HG02981 (cell line): Measurements from ENCODE around the gene GTPBP3.

Experiments
- ATAC-seq: cut with Tn5 transposase; IDR thresholded peaks from one replicate; pipeline ENCODE4 v1.9.1; 2021; ENCODE audit warnings: mild to moderate bottlenecking, moderate library complexity; ENCODE audit not compliant: unreplicated experiment

GTPBP3 gene

DNA sequence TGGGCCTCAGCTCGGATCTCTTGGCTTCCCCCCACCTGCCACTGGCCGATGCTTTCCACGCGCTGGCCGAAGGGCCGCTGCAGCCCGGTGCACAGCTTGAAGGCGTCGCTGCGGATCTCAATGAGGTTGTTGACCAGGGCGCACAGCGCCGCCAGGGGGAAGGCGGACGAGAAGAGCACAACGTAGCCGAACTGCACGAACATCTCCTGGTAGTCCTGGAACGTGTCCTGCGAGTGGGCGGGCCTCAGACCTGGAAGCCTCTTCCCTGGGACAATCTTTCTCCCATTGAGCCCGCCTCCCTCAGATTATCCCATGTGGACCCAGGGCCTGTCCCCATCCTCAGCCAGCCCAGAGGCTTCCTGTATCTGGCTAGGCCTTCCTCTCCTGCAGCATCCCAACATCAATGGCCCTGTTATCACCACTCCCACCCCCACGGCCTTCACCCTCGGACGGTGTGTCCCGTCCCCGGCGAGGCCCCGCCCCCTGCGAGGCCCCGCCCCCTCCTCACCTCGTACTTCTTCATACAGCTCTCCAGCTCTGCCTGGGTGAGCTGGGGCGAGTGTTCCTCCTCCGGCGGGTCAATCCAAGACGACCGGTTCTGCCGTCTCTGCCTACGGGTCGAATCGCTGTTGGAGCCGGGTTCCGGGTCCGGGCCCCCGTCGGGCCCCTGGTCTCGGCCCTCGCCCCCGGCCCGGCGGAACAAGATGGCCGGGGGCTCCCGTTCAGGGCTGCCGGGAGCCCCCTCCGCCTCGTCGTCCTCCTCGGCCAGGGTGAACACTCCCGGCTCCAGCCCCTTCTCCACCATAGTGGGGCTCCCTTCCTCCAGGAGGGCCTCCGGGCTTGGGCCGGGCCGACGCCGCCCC is 9.5 kb upstream of the GTPBP3 start:
- no peak for ATAC-seq

DNA sequence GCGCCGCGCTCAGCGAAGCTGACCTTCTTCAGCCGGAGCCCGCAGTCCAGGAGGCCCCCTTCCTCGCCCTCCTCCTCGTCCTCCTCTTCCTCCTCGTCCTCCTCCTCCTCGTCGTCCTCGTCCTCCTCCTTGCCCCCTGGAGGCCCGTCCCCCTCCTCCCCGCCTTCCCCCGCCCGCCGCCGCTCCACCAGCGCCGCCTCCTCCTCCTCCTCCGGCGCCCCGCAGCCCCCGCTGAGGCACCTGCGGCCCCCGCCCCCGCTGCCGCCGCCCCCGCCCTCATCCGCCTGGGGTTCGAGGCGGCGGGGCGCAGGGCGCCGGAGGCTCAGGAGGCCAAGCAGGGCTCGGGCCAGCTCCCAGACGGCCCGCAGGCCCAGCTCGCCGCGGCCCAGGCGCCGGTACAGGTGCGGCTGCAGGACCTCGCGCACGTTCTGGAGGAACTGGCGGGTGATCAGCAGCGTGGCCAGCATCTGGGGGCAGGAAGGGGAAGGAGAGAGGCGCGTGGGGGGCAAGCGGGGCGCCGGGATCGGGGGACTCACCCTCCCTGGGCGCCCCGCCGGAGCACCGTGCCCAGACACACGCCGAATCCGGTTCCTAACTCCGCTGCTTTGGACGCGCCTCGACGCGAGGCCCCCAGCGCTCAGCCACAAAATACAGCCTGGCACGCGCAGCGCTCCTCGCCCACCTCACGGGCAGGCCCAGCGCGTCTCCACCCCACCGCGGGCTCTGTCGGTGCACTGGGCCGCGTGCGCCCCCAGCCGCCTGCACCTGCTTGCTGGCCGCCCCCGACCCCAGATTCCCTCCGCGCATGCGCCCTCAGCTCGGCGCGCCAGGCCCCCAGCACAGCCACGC is 8.6 kb upstream of the GTPBP3 start:
- ATAC-seq: no peak

DNA sequence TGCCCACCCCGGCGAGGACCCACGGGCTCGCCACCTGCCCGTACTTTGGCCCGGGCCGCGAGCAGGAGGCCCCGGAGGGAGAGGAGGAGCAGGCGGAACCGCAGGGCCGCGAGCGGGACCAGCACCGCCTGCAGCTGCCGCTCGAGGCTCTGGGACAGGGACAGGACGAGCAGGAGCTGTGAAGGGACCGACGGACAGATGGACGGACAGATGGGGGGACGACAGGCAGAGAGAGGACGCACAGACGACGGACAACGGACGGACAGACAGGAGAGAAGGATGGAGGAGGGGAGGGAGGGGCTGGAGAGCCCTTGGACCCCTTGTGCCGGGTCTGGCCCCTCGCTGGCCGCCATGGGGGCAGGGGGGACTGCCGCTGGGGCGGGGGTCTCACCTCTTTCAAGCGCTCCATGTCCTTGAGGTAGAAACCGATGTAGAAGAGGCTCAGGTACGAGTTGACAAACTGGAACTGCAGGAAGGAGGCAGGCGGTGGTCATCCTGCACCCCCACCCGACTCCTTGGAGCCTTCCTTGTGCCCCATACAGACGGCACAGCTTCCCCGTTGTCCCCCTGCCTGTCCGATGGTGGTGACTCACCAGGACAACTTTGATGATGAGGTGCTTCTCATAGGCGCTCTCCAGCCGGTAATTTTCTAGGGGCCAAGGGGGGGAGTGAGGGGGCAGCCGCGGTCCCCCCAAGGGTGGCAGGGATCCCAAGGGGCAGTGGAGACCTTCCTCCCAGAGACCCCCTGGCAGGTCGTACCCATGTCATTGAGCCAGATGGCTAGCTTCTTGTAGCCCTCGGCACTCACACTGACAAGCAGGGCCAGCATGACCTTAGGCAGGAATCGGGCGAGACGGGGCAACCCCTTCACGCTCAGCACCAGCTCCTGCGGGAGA is 7.7 kb upstream of the GTPBP3 start:
- no peak for ATAC-seq

DNA sequence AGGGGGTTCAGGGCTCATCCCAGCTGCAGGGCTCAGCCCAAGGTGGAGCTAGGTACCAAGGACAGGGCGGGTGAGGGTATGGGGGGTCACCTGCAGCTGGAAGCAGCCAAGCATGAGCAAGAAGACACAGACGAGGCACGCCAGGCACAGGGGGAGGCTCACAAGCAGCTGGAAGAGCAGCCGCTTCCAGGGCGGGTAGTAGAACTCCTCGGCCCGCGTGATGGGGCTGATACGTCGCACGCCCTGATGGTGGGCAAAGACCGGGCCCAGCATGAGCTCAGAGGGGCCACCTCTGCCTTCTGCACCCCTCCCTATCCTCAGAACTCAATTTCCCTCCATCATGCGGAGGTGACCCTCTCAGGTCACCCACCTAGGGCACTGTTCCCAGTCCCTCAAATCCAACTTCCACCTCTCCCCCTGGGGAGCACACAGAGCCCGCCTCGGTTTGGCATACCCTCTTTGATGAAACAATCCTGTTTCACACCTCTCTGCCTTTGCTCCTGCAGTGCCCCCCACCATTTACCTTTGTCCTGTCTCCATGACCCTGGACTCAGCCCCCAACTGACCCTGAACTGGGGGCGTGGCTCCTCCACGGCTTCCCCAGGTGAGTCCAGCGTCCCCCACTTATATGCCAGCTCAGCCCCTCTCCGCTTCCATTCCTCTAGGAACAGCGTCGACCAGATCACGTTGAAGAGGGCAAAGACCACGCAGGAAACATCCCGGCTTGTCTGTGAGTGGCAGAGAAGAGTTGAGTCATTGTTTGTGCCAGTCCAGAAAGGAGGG is 6.9 kb upstream of the GTPBP3 start:
- ATAC-seq: no peak

GRCh38 chr19:17331045-17331558 is 6.3 kb upstream of the GTPBP3 start:
- no peak for ATAC-seq

GRCh38 chr19:17332360-17332676 is 5.0 kb upstream of the GTPBP3 start:
- ATAC-seq: no peak

DNA sequence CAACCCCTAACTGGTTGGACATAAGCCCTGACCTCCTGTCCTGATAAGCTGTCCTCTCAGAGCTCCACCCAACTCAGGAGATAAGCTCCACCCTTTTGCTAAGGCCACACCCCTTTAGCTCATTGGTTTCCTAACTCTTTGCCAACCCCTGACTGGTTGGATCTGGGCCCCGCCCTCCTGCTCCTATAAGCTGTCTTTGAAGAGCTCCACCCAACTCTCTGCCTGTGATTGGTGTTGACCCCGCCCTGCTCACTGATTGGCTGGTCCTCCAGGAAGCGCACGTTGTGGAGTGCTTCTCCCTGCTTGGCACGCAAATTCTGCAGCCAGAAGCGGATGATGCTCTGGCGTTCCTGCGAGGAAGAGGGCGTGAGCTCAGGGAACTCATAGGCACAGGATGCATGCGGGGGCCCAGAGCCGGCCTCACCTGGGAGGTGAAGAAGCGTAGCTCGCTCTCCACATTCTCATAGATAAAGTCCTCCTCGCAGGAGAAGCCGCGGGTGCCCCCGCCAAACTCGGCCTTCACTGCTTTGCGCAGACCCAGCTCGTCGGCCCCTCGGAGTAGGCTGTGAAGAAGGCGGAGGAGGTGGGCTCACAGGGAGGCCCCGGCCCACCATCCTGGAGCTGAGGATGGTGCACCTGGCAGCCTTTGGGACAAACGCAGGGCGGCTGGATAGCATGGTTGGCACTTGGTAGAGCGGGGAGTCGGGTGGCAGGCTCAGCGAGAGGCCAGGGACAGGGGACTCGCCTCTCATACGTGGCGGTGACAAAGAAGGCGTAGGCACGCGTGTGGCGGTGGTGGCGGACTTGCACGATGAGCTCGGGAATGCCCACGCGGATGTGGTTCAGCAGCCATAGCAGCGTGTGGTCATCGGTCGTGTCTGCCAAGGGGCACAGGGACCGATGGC is 4.4 kb upstream of the GTPBP3 start:
- ATAC-seq: no peak

DNA sequence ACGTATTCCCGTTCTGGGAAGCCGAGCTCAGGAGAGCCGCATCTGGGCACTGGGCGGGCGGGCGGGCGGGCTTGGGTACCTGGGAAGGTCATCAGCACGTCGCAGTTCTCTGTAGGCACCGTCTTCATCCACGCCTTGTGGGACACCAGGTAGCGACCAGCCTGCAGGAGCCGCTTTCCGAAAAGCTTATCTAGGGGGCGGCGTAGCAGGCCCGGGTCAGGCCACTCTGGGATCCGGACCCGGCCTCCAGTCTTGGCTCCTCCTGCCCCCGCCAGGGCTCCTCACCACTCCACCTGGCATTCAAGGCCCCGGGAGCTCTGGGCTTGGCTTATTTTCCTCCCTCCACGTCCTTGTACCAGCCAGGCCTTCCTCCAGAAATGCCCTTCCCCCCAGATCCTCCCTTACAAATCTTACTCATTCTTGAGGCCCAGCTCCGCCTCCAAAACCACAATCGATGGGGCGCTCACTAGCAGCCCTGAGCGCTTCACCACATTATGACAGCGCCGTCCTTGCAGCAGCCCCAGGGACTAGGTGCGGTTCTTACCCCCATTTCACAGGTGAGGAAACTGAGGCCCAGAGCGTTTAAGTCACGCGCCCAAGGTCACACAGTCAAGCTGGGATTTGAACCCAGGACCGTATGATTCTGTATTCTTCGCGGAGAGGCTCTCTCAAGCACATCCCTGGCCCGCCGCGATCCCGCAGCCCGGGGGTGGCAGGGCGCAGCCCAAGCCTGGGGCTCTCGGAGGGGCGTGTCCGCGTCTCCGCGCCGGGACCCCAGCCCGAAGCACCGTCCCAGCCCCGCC is 3.5 kb upstream of the GTPBP3 start:
- no peak for ATAC-seq

GRCh38 chr19:17334414-17335409 is 2.6 kb upstream of the GTPBP3 start, which contains the start of gene ANO8:
Gene ANO8 (minus strand): TSS chr19:17334855. CDS start chr19:17334670, 185 bp downstream.
- peak; percentile 45 for ATAC-seq

- no peak for ATAC-seq
These were observed 1.8 kb upstream of the GTPBP3 start for GRCh38 chr19:17335575-17335974.

DNA sequence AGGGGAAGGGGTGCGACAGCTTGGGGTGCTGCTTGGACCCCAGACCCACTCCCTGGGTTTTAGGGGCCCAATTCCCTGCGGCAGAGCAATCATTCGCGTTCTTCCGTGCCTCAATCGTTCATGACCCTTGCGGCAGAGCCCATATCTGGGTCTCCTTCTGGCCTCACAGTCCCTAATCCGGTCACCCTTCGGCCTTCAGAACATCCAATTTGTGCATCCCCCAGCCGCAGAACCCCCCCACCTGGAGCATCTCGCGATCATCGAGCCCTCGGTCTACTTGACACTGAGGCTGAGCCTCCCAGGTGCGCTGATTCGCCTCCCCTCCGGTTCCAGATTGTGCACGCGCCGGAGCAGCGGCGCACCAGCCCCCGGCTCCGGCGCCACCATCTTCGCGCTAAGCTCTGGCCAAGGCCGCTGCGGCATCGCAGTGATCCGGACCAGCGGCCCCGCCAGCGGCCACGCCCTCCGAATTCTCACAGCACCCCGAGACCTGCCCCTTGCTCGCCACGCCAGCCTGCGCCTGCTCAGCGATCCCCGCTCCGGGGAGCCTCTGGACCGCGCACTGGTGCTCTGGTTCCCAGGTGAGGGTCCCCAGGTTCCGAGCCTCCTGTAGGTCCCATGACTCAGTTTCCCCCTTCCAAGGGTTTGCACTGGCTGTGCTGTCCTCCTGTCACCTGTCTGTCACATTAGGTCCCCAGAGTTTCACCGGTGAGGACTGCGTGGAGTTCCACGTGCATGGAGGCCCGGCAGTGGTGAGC is 501 bp downstream of the GTPBP3 start:
- no peak for ATAC-seq

GRCh38 chr19:17338433-17339078 is 1.2 kb downstream of the GTPBP3 start:
- ATAC-seq: no peak

DNA sequence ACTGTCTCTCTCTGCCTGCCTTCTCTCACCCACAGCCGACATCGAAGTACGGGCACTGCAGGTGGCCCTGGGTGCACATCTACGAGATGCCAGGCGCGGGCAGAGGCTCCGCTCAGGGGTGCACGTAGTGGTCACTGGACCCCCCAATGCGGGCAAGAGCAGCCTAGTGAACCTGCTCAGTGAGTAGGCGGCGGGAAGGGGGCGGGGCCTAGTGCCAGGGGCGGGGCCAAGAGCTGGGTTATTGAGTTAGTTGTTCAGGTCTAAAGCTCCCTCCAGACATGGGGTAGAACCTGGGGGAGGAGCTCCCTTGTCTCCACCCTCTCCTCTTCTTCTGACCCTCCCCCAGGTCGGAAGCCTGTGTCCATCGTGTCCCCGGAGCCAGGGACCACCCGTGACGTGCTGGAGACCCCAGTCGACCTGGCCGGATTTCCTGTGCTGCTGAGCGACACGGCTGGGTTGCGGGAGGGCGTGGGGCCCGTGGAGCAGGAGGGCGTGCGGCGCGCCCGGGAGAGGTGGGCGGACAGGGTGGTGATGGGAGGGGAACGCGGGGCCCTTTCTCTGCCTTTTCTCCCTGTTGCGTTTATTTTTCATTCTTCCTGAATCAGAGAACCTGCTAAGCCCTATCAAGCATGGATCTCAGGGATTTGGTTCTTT is 1.9 kb downstream of the GTPBP3 start:
- no peak for ATAC-seq

DNA sequence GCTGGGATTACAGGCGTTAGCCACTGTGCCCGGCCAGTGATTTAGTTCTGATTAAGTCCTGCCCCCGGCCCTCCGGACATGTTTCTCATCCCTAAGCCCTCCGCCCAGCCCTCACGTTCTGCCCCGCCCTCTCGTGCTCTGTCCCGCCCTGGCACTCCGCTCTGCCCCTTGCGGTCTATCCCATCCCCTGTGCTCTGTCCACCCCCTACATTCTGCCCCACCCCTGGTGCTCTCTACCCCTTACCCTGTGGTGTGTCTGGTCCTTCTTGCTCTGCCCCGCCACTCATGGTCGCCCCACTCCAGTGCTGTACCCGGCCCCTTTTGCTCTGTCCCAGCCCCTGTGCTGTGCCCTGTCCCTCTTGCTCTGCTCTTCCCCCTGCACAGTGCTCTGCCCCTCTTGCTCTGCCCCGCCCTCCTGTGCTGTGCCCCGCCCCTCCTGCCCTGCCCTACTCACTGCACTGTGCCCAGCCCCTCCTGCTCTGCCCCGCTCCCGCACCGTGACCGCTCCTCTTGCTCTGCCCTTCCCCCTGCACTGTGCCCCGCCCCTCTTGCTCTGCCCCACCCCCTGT is 3.0 kb downstream of the GTPBP3 start:
- no peak for ATAC-seq

- no peak for ATAC-seq
These were observed 3.6 kb downstream of the GTPBP3 start for GRCh38 chr19:17340871-17341357.
